Lung (tissue), 12 donors: ENCODE measurements around the gene EFHD2. TPM values are rescaled to one million over a fixed set of nuclear protein-coding genes. Genes with fewer than 3 reads are reported as not detected.
A peak's percentile ranks its signal among the peaks of the same experiment; 100 is the strongest.

ENCODE experiments used
- ATAC-seq: fragments of 200-7000 bp; cut with Tn5 transposase; one replicate; pipeline ENCODE4 v1.9.1; 2020; ENCODE audit warnings: moderate number of reproducible peaks; ENCODE audit not compliant: insufficient read depth, low FRiP score
- DNase-seq, 3 donors: peaks; one replicate each; pipeline ENCODE4 v3.0.0-alpha.2; 2013 to 2017
- H3K27ac ChIP-seq, 2 donors: one replicate each; pipeline ENCODE4 v1.5.1; 2013; ENCODE audit warnings: mild to moderate bottlenecking in 2 of 2, moderate library complexity in 2 of 2, control low read depth in 1 of 2, inconsistent platforms in 1 of 2, low read depth in 1 of 2, low read length in 1 of 2
- H3K27me3 ChIP-seq, 3 donors: one replicate each; pipeline ENCODE4 v1.5.1; 2013; ENCODE audit warnings: low read length in 2 of 3; ENCODE audit not compliant: control insufficient read depth in 3 of 3, insufficient read depth in 3 of 3
- H3K36me3 ChIP-seq, 4 donors: one replicate each; pipeline ENCODE4 v1.5.1; 2013; ENCODE audit warnings: low read length in 4 of 4, mild to moderate bottlenecking in 1 of 4, moderate library complexity in 1 of 4; ENCODE audit not compliant: control insufficient read depth in 4 of 4, insufficient read depth in 4 of 4
- H3K4me1 ChIP-seq, 5 donors: one replicate each; pipeline ENCODE4 v1.5.1; 2013; ENCODE audit warnings: low read length in 5 of 5, mild to moderate bottlenecking in 2 of 5, moderate library complexity in 1 of 5; ENCODE audit not compliant: control insufficient read depth in 5 of 5, insufficient read depth in 5 of 5
- H3K4me3 ChIP-seq: one replicate; pipeline ENCODE4 v1.5.1; 2013; ENCODE audit warnings: mild to moderate bottlenecking, control low read depth, moderate library complexity
- H3K9ac ChIP-seq, 2 donors: one replicate each; pipeline ENCODE4 v1.5.1; 2013; ENCODE audit warnings: low read length in 2 of 2, control low read depth in 1 of 2; ENCODE audit not compliant: insufficient read depth in 1 of 2
- H3K9me3 ChIP-seq, 4 donors: one replicate each; pipeline ENCODE4 v1.5.1; 2013; ENCODE audit warnings: low read length in 3 of 4, mild to moderate bottlenecking in 1 of 4, moderate library complexity in 1 of 4; ENCODE audit not compliant: control insufficient read depth in 4 of 4, insufficient read depth in 3 of 4
- WGBS, 2 donors: extraction: QIAGEN DNeasy Blood & Tissue Kit; methylation state at CpG; one replicate each; pipeline ENCODE4 v1.1.7; 2013; 5-methylcytosine and 5-hydroxymethylcytosine counted together
- polyA plus RNA-seq, 2 donors: library from polyadenylated mRNA; stranded (reverse); fragments of 200-250 nt; gene quantifications; one replicate each; pipeline ENCODE4 v1.2.1, GENCODE V29; 2013
- total RNA-seq, 2 donors: library from RNA; depleted of rRNA in 1 of 2; stranded (reverse); fragments of >200 nt in 1 of 2; gene quantifications; one replicate each; pipeline ENCODE4 v1.2.1, GENCODE V29; 2014 to 2021
- TF ChIP-seq, protein P1 (sequence below): IDR thresholded peaks from 2 replicates; pipeline ENCODE4 v1.5.1; 2012; ENCODE audit warnings: mild to moderate bottlenecking; ENCODE audit errors: control extremely low read depth, extremely low read depth
- donor health status: control.
- donor health status: control.
- donor health status: Bipolar disorder and iron deficiency.
- donor health status: healthy.
- donor health status: DM: yes; HTN: yes; CAD: no.

EFHD2 gene
- total and polyA plus RNA-seq, 4 donors, result 28.2 to 175 (median 90.1) TPM

DNA sequence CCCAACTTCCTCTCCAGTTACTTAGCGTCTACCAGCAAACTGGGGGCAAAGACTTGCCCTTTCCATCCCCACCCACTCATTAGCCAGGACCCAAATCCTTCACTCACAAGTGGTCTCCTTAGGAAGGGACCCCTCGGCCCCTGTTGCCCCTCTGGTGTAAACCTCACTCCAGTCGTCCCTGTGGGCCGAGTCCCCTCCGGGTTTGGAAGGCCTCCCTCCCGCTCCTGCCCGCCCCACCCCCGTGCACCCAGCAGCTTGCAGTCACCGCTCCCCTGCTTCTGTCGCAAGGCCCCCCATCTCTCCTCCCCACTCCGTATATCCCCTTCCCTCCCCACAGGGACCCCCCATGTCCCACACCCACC is 1.2 kb downstream of the EFHD2 start:
- H3K9ac ChIP-seq, result peak overlapping the region; percentile 2 to 68
- no peak for DNase-seq
- WGBS, 2 donors, result 29 to 45% methylated on average over 11 of the region's 11 CpGs
- H3K9me3 ChIP-seq, result no peaks in the 10 kb centered on the region
- no peak overlapping the region for H3K27ac ChIP-seq
- H3K4me1 ChIP-seq, result peaks cover 0 to 24% (median 8%) of the 10 kb centered on the region in 5 donors
- H3K27me3 ChIP-seq, result peaks cover 0 to 4% (median 0%) of the 10 kb centered on the region in 3 donors
- TF ChIP-seq, protein P1, sequence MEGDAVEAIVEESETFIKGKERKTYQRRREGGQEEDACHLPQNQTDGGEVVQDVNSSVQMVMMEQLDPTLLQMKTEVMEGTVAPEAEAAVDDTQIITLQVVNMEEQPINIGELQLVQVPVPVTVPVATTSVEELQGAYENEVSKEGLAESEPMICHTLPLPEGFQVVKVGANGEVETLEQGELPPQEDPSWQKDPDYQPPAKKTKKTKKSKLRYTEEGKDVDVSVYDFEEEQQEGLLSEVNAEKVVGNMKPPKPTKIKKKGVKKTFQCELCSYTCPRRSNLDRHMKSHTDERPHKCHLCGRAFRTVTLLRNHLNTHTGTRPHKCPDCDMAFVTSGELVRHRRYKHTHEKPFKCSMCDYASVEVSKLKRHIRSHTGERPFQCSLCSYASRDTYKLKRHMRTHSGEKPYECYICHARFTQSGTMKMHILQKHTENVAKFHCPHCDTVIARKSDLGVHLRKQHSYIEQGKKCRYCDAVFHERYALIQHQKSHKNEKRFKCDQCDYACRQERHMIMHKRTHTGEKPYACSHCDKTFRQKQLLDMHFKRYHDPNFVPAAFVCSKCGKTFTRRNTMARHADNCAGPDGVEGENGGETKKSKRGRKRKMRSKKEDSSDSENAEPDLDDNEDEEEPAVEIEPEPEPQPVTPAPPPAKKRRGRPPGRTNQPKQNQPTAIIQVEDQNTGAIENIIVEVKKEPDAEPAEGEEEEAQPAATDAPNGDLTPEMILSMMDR, result no peak
- H3K4me3 ChIP-seq, result peak overlapping the region; percentile 79
- no peak for ATAC-seq
- H3K36me3 ChIP-seq, result no peaks in the 10 kb centered on the region

GRCh38 chr1:15411593-15412137 is 2.0 kb downstream of the EFHD2 start:
- TF ChIP-seq, protein P1, result no peak
- peak; percentile 45 to 60 (median 49) for DNase-seq
- WGBS, 2 donors, result 20 to 46% methylated on average over 12 of the region's 12 CpGs
- Histone ChIP-seq H3K27ac (peak overlapping the region in 1 of 2 donors; percentile 55), H3K36me3 (no peaks in the 10 kb centered on the region), H3K27me3 (peaks cover 0 to 4% (median 0%) of the 10 kb centered on the region in 3 donors), H3K9ac (no peak overlapping the region), H3K4me1 (peaks cover 0 to 24% (median 12%) of the 10 kb centered on the region in 5 donors), H3K9me3 (no peaks in the 10 kb centered on the region), H3K4me3 (peak overlapping the region; percentile 21)
- no peak for ATAC-seq

DNA sequence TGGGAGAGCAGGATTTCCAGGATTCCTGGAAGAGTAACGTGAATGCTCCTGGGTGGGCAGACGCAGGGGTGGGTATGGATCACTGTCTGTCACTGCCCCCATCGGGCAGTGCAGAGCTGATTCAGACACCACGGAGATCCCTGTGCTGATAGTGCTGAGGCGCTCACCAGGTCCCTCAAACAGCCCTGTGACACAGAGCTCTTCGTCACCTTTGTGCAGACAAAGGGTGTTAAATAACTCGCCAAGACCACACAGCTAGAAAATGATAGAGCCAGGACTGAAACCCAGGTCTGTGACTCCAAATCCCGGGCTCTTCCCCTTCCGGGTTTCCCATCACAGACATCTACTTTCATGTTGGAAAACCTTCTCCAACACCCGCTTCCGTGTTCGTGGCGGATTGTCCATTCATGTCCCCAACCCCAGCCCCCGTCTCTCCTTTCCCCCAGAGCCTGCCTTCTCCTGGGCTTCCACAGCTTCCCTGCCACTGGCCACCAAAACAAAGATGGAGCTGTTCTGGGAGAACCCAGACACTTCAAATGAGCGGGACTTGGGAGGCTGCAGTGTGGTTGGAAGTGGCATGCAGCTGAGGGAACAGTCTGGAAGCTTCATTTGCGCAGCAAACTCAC is 2.6 kb downstream of the EFHD2 start:
- H3K9me3 ChIP-seq, result no peaks in the 10 kb centered on the region
- TF ChIP-seq, protein P1, result no peak
- H3K9ac ChIP-seq, result no peak overlapping the region
- DNase-seq (no peak), ATAC-seq (no peak)
- H3K27ac ChIP-seq, result no peak overlapping the region
- H3K4me3 ChIP-seq, result no peak overlapping the region
- no peaks in the 10 kb centered on the region for H3K36me3 ChIP-seq
- 61 to 74% methylated on average over 16 of the region's 16 CpGs for WGBS, 2 donors
- peaks cover 0 to 4% (median 0%) of the 10 kb centered on the region in 3 donors for H3K27me3 ChIP-seq
- peaks cover 0 to 19% (median 8%) of the 10 kb centered on the region in 5 donors for H3K4me1 ChIP-seq

GRCh38 chr1:15412843-15413242 is 3.2 kb downstream of the EFHD2 start:
- H3K27me3 ChIP-seq, result peaks cover 0 to 3% (median 0%) of the 10 kb centered on the region in 3 donors
- peaks cover 0 to 18% (median 6%) of the 10 kb centered on the region in 5 donors for H3K4me1 ChIP-seq
- H3K36me3 ChIP-seq, result no peaks in the 10 kb centered on the region
- 43 to 68% methylated on average over 11 of the region's 11 CpGs for WGBS, 2 donors
- TF ChIP-seq, protein P1, result no peak
- no peak for ATAC-seq
- no peak overlapping the region for H3K4me3 ChIP-seq
- no peak overlapping the region for H3K9ac ChIP-seq
- no peak overlapping the region for H3K27ac ChIP-seq
- no peak for DNase-seq
- H3K9me3 ChIP-seq, result no peaks in the 10 kb centered on the region
